IMR-90 (cell line): ENCODE results near the gene PGBD1. TPM values are rescaled to one million over a fixed set of nuclear protein-coding genes. Genes with fewer than 3 reads are reported as not detected.

Experiments used
- ATAC-seq: fragments of 200-7000 bp; cut with Tn5 transposase; 2 replicates; pipeline ENCODE4 v1.9.1; 2020; ENCODE audit warnings: low read depth, mild to moderate bottlenecking, moderate library complexity
- BruUV-seq: library from RNA; stranded (reverse); fragments of 400-500 nt; replicated peaks from 2 replicates; lab custom pipeline; 2021; lab: Mats Ljungman, UMichigan
- CTCF ChIA-PET: fragments of 300-600 bp; formaldehyde crosslinking; extraction: SDS; loops from one replicate; lab custom pipeline; 2021; ENCODE audit warnings: antibody characterized with exemption; lab: Yijun Ruan, JAX
- POLR2A ChIA-PET: fragments of 300-600 bp; sonication (Branson Sonifier 250); formaldehyde crosslinking; loops from one replicate; lab custom pipeline; 2022; ENCODE audit warnings: antibody characterized with exemption; ENCODE audit not compliant: unreplicated experiment; lab: Charles Lee
- DNase-seq: peaks from one replicate; pipeline ENCODE4 v3.0.0; 2013
- H2AFZ ChIP-seq: replicated peaks from 2 replicates; pipeline ENCODE3; 2013; ENCODE audit warnings: low read length, mild to moderate bottlenecking; ENCODE audit not compliant: poor library complexity
- H2AK5ac ChIP-seq: 2 replicates; pipeline ENCODE4 v1.6.1; 2013; ENCODE audit warnings: low read depth, low read length, inconsistent platforms
- H2AK9ac ChIP-seq: replicated peaks from 2 replicates; pipeline ENCODE3; 2013; ENCODE audit warnings: mild to moderate bottlenecking, low read depth, low read length, moderate library complexity; ENCODE audit not compliant: poor library complexity
- H2BK120ac ChIP-seq: 2 replicates; pipeline ENCODE4 v1.6.1; 2013; ENCODE audit warnings: low read depth, low read length, inconsistent platforms
- H2BK15ac ChIP-seq: 3 replicates; pipeline ENCODE4 v1.6.1; 2013; ENCODE audit warnings: low read depth, low read length, inconsistent platforms
- H2BK20ac ChIP-seq: 2 replicates; pipeline ENCODE4 v1.6.1; 2013; ENCODE audit warnings: low read depth, mild to moderate bottlenecking, inconsistent platforms, low read length, moderate library complexity
- H2BK5ac ChIP-seq: 2 replicates; pipeline ENCODE4 v1.6.1; 2013; ENCODE audit warnings: mild to moderate bottlenecking, low read depth, low read length, inconsistent platforms; ENCODE audit not compliant: poor library complexity, severe bottlenecking
- H3K14ac ChIP-seq: replicated peaks from 2 replicates; pipeline ENCODE4 v1.6.1; 2013; ENCODE audit warnings: low read depth, low read length, inconsistent platforms
- H3K18ac ChIP-seq: 2 replicates; pipeline ENCODE4 v1.6.1; 2013; ENCODE audit warnings: low read depth, low read length, control low read depth
- H3K23ac ChIP-seq: 2 replicates; pipeline ENCODE4 v1.6.1; 2013; ENCODE audit warnings: low read depth, low read length, inconsistent platforms
- H3K27ac ChIP-seq: 2 replicates; pipeline ENCODE4 v1.5.1; 2013; ENCODE audit warnings: mild to moderate bottlenecking, control low read depth, low read length; ENCODE audit not compliant: insufficient read depth
- H3K27me3 ChIP-seq: 2 replicates; pipeline ENCODE4 v1.6.1; 2013; ENCODE audit warnings: low read length; ENCODE audit not compliant: control insufficient read depth, insufficient read depth
- H3K36me3 ChIP-seq: 2 replicates; pipeline ENCODE4 v1.6.1; 2013; ENCODE audit warnings: low read length, mixed read lengths; ENCODE audit not compliant: control insufficient read depth, insufficient read depth
- H3K4ac ChIP-seq: 2 replicates; pipeline ENCODE4 v1.6.1; 2013; ENCODE audit warnings: low read depth, low read length, inconsistent platforms
- H3K4me1 ChIP-seq: 2 replicates; pipeline ENCODE4 v1.6.1; 2013; ENCODE audit warnings: low read length, mixed read lengths; ENCODE audit not compliant: control insufficient read depth, insufficient read depth
- H3K4me2 ChIP-seq: 2 replicates; pipeline ENCODE4 v1.6.1; 2013; ENCODE audit warnings: low read depth, mild to moderate bottlenecking, control low read depth, low read length, moderate library complexity
- H3K4me3 ChIP-seq: 2 replicates; pipeline ENCODE4 v1.5.1; 2013; ENCODE audit warnings: low read depth, mild to moderate bottlenecking, control low read depth, low read length, moderate library complexity; ENCODE audit not compliant: insufficient read depth
- H3K56ac ChIP-seq: 2 replicates; pipeline ENCODE4 v1.6.1; 2013; ENCODE audit warnings: low read length, inconsistent platforms; ENCODE audit not compliant: insufficient read depth; ENCODE audit errors: extremely low read depth
- H3K79me1 ChIP-seq, 2 experiments: 2 replicates each; pipeline ENCODE4 v1.6.1; 2013; ENCODE audit warnings: low read length in 2 of 2, inconsistent platforms in 1 of 2, low read depth in 1 of 2
- H3K9ac ChIP-seq: 2 replicates; pipeline ENCODE4 v1.6.1; 2013; ENCODE audit warnings: low read depth, low read length, control low read depth
- H3K9me1 ChIP-seq: 2 replicates; pipeline ENCODE4 v1.6.1; 2013; ENCODE audit warnings: low read length, inconsistent platforms; ENCODE audit not compliant: insufficient read depth
- H3K9me3 ChIP-seq: 2 replicates; pipeline ENCODE4 v1.6.1; 2013; ENCODE audit warnings: low read length; ENCODE audit not compliant: control insufficient read depth, insufficient read depth
- H4K20me1 ChIP-seq: 2 replicates; pipeline ENCODE4 v1.6.1; 2013; ENCODE audit warnings: low read length, inconsistent platforms; ENCODE audit not compliant: insufficient read depth
- H4K5ac ChIP-seq: 2 replicates; pipeline ENCODE4 v1.6.1; 2013; ENCODE audit warnings: mild to moderate bottlenecking, low read depth, low read length, control low read depth
- H4K8ac ChIP-seq, 2 experiments: 2 replicates each; pipeline ENCODE4 v1.6.1; 2013; ENCODE audit warnings: low read depth in 2 of 2, low read length in 2 of 2, control low read depth in 1 of 2, inconsistent platforms in 1 of 2
- H4K91ac ChIP-seq: 2 replicates; pipeline ENCODE4 v1.6.1; 2013; ENCODE audit warnings: low read depth, low read length, inconsistent platforms; ENCODE audit not compliant: insufficient read depth
- BHLHE40 ChIP-seq: fragments of 150-350 bp; IDR thresholded peaks from 2 replicates; pipeline ENCODE4 v1.6.1; 2016; ENCODE audit warnings: mild to moderate bottlenecking, low read depth, low read length
- CEBPB ChIP-seq: IDR thresholded peaks from 2 replicates; pipeline ENCODE4 v1.6.1; 2012; ENCODE audit warnings: low read depth, low read length, improper control_type of control experiment
- CHD1 ChIP-seq: IDR thresholded peaks from 2 replicates; pipeline ENCODE4 v1.6.1; 2012; ENCODE audit warnings: low read depth, low read length, improper control_type of control experiment
- CTCF ChIP-seq: conservative IDR thresholded peaks from 2 replicates; pipeline ENCODE4 v1.5.1; 2012; ENCODE audit warnings: mild to moderate bottlenecking, low read depth, low read length, improper control_type of control experiment
- ELK1 ChIP-seq: fragments of 150-350 bp; IDR thresholded peaks from 2 replicates; pipeline ENCODE4 v1.6.1; 2016; ENCODE audit warnings: low read depth, mild to moderate bottlenecking, low read length, moderate library complexity, borderline replicate concordance
- FOS ChIP-seq: fragments of 150-350 bp; IDR thresholded peaks from 2 replicates; pipeline ENCODE4 v1.6.1; 2016; ENCODE audit warnings: low read depth, low read length
- MAFK ChIP-seq: IDR thresholded peaks from 2 replicates; pipeline ENCODE4 v1.6.1; 2012; ENCODE audit warnings: low read depth, low read length, improper control_type of control experiment
- MAZ ChIP-seq: IDR thresholded peaks from 2 replicates; pipeline ENCODE4 v1.6.1; 2012; ENCODE audit warnings: low read depth, mild to moderate bottlenecking, low read length, improper control_type of control experiment, moderate library complexity, borderline replicate concordance
- MXI1 ChIP-seq: IDR thresholded peaks from 2 replicates; pipeline ENCODE4 v1.6.1; 2012; ENCODE audit warnings: low read depth, mild to moderate bottlenecking, low read length, moderate library complexity, borderline replicate concordance
- NFE2L2 ChIP-seq: fragments of 150-350 bp; IDR thresholded peaks from 2 replicates; pipeline ENCODE4 v1.6.1; 2016; ENCODE audit warnings: low read depth, mild to moderate bottlenecking, low read length
- POLR2A ChIP-seq: IDR thresholded peaks from 2 replicates; pipeline ENCODE4 v1.6.1; 2012; ENCODE audit warnings: mild to moderate bottlenecking, low read depth, low read length
- RAD21 ChIP-seq: IDR thresholded peaks from 2 replicates; pipeline ENCODE4 v1.6.1; 2012; ENCODE audit warnings: low read length, improper control_type of control experiment
- RCOR1 ChIP-seq: IDR thresholded peaks from 2 replicates; pipeline ENCODE4 v1.6.1; 2012; ENCODE audit warnings: mild to moderate bottlenecking, low read length, improper control_type of control experiment; ENCODE audit not compliant: insufficient replicate concordance
- RFX5 ChIP-seq: IDR thresholded peaks from 2 replicates; pipeline ENCODE4 v1.8.0; 2012; ENCODE audit warnings: low read depth, mild to moderate bottlenecking, low read length, moderate library complexity
- SMC3 ChIP-seq: fragments of 150-350 bp; IDR thresholded peaks from 2 replicates; pipeline ENCODE4 v1.6.1; 2016; ENCODE audit warnings: low read depth, mild to moderate bottlenecking, antibody characterized with exemption, low read length, moderate library complexity
- USF2 ChIP-seq: fragments of 150-350 bp; IDR thresholded peaks from 2 replicates; pipeline ENCODE4 v1.6.1; 2017; ENCODE audit warnings: mild to moderate bottlenecking, antibody characterized with exemption, low read length, low read depth
- WGBS, 2 experiments: methylation state at CpG; one replicate each; pipeline versions ENCODE4 v1.1.5 to v1.1.7; 2013; ENCODE audit warnings: missing lambda C conversion rate in 2 of 2; ENCODE audit not compliant: insufficient read length in 1 of 2; ENCODE audit errors: extremely low coverage in 2 of 2; 5-methylcytosine and 5-hydroxymethylcytosine counted together
- dilution Hi-C: fragments of 300-500 bp; cut with HindIII; formaldehyde crosslinking; loops from one replicate; pipeline ENCODE4 v1.14.3; 2018; ENCODE audit warnings: low sequenced_read_pairs; ENCODE audit not compliant: unreplicated experiment
- in situ Hi-C: fragments of 300-500 bp; cut with MboI; formaldehyde crosslinking; loops from 3 replicates; pipeline ENCODE4 v1.14.3; 2019; ENCODE audit warnings: low sequenced_read_pairs, inconsistent platforms, mixed read lengths
- intact Hi-C: fragments of 100-400 bp; cut with micrococcal nuclease; formaldehyde crosslinking; loops from 2 replicates; pipeline ENCODE4 v1.10.0; 2022
- polyA plus RNA-seq, 3 experiments: library from polyadenylated mRNA; depleted of rRNA; stranded (reverse); fragments of >200 nt; gene quantifications; 2 replicates each; pipeline ENCODE4 v1.2.3, GENCODE V29; 2012; ENCODE audit warnings: low replicate concordance in 1 of 3
- total RNA-seq: library from RNA; depleted of rRNA; stranded (reverse); fragments of >200 nt; gene quantifications from 2 replicates; pipeline ENCODE4 v1.2.3, GENCODE V29; 2012

PGBD1 gene
- total and polyA plus RNA-seq, 2 of the 4 experiments (the other 2 are of a cell fraction): 3.9 to 6.3 TPM

- H3K4ac ChIP-seq: peak overlapping the region; percentile 78
- H3K9me3 ChIP-seq: no peaks in the 10 kb centered on the region
- H2AK9ac ChIP-seq: no peak overlapping the region
- ChIA-PET POLR2A (interaction anchor here (0.9 to 1.5 kb wide), 3 partner anchors 14 to 130 kb away, joined by 3 to 6 read pairs (median 6); partner anchors contain the start of gene ZKSCAN4), CTCF (interaction anchor here (1.1 to 1.8 kb wide), 2 partner anchors 89 to 136 kb away, joined by 3 to 11 read pairs; no protein-coding TSS in a partner anchor)
- H3K36me3 ChIP-seq: no peaks in the 10 kb centered on the region
- H3K79me1 ChIP-seq: peaks cover 10 to 26% of the 10 kb centered on the region in 2 experiments
- H4K5ac ChIP-seq: peak overlapping the region; percentile 83
- peak overlapping the region; percentile 92 for H3K9ac ChIP-seq
- no peak overlapping the region for H2AK5ac ChIP-seq
- ATAC-seq (no peak), DNase-seq (no peak)
- H3K4me2 ChIP-seq: peak overlapping the region; percentile 99
- H4K91ac ChIP-seq: peak overlapping the region; percentile 87
- in situ Hi-C loops (no loop called here), dilution Hi-C loops (no loop called here), intact Hi-C loops (loop anchor here (1.0 to 5.0 kb wide), 3 partner anchors 14 to 129 kb away; partner anchors contain the start of genes ZKSCAN4 and ZSCAN31)
- H3K27me3 ChIP-seq: no peaks in the 10 kb centered on the region
- peak overlapping the region; percentile 92 for H2AFZ ChIP-seq
- no peaks in the 10 kb centered on the region for H4K20me1 ChIP-seq
- H3K4me1 ChIP-seq: no peaks in the 10 kb centered on the region
- no peak overlapping the region for H2BK15ac ChIP-seq
- peak overlapping the region; percentile 80 for H3K18ac ChIP-seq
- peak overlapping the region; percentile 95 for H3K27ac ChIP-seq
- H3K9me1 ChIP-seq: peaks cover 3% of the 10 kb centered on the region
- peak overlapping the region; percentile 60 to 85 for H4K8ac ChIP-seq
- peak overlapping the region; percentile 85 for H2BK5ac ChIP-seq
- peak overlapping the region; percentile 76 for H3K56ac ChIP-seq
- BruUV-seq: no TSS peak
- H3K23ac ChIP-seq: no peak overlapping the region
- no peak overlapping the region for H2BK20ac ChIP-seq
- H3K4me3 ChIP-seq: peak overlapping the region; percentile 72
- no peak for TF ChIP-seq MXI1
- TF ChIP-seq CEBPB: no peak
- TF ChIP-seq MAZ: no peak
- TF ChIP-seq RCOR1: no peak
- TF ChIP-seq CTCF: no peak
- TF ChIP-seq CHD1: no peak
- no peak for TF ChIP-seq RAD21
- no peak for TF ChIP-seq POLR2A
- TF ChIP-seq NFE2L2: no peak
- TF ChIP-seq ELK1: no peak
- TF ChIP-seq SMC3: no peak
- TF ChIP-seq MAFK: no peak
- TF ChIP-seq BHLHE40: no peak
- no peak for TF ChIP-seq RFX5
- no peak for TF ChIP-seq USF2
- no peak for TF ChIP-seq FOS
- peak overlapping the region; percentile 39; the same call in 1 of the 2 replicates for H3K14ac ChIP-seq
- peak overlapping the region; percentile 59; the same call in 1 of the 2 replicates for H2BK120ac ChIP-seq
- WGBS, 2 experiments: no CpG with 5 or more reads among the region's 5 CpGs
These were observed 14.8 kb upstream of the PGBD1 start for GRCh38 chr6:28266563-28266961.
